ENCODE measurements around the gene NMRAL1. TPM values are rescaled to one million over a fixed set of nuclear protein-coding genes. Genes with fewer than 3 reads are reported as not detected.

NMRAL1 gene
- total and polyA plus RNA-seq, 2 experiments from 2014 or later = 32.4 to 64.5 TPM

DNA sequence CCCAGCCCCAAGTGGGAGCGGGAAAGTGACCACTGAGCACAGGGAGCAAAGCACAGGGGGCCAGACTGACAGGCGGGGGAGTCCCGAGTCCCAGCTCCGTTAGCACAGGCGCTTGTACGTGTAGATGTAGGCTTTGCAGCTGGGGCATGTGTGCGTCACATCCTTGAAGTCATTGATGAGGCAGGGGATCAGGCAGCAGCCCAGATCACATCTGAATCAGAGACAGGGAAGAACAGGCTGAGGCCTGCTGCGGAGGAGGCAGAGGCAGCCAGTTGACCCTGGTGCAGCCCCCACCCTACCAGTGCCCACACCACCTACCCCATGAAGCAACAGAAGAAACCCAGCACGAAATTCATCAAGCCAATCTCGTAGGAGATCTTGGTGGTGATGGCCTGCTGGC, 38.0 kb upstream of the NMRAL1 start:
- DNase-seq (ENCODE audit: low read depth in 1 of 2, low spot score in 1 of 2) = no peak
- no peaks in the 10 kb centered on the region for H3K4me1 ChIP-seq (ENCODE audit: low read depth)
- H3K27ac ChIP-seq = no peak overlapping the region
- H3K36me3 ChIP-seq = peaks cover 18% of the 10 kb centered on the region
- no peak overlapping the region for H3K4me3 ChIP-seq
- TF ChIP-seq, protein P1, sequence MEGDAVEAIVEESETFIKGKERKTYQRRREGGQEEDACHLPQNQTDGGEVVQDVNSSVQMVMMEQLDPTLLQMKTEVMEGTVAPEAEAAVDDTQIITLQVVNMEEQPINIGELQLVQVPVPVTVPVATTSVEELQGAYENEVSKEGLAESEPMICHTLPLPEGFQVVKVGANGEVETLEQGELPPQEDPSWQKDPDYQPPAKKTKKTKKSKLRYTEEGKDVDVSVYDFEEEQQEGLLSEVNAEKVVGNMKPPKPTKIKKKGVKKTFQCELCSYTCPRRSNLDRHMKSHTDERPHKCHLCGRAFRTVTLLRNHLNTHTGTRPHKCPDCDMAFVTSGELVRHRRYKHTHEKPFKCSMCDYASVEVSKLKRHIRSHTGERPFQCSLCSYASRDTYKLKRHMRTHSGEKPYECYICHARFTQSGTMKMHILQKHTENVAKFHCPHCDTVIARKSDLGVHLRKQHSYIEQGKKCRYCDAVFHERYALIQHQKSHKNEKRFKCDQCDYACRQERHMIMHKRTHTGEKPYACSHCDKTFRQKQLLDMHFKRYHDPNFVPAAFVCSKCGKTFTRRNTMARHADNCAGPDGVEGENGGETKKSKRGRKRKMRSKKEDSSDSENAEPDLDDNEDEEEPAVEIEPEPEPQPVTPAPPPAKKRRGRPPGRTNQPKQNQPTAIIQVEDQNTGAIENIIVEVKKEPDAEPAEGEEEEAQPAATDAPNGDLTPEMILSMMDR (IDR thresholded peaks at IDR 0.05; ENCODE audit: low read depth, low read length) = no peak
- H3K9me3 ChIP-seq (ENCODE audit: low read depth) = no peaks in the 10 kb centered on the region
- no peaks in the 10 kb centered on the region for H3K27me3 ChIP-seq

DNA sequence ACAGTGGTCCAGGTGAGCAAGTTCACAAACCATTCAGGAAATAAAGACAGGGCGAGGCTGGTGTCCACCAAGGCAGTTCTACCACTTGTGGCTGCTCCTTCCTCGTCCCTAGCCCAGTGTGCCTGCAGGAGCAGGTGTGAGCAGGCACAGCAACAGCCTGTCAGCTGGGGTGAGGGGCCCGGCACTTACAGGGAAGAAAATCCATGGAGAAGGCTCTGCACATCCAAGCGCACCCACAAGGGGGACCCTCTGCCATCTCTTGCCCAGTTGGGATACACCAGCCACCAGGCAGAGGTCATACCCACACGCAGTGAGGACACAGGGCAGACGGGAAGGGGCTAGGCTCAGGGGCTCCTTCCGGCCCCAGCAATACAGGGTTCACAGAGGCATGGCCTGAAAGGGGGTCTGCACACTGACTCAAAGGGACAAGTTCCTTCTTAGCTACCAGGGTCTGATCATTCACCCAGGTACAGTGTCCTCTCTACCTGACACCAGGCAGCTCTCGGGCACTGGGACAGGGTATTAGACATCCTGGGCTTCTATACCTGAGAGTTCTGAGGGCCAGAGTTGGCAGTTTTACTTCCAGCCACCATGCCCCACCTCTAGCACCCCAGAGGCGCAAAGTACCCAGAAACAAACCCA, 37.1 kb upstream of the NMRAL1 start:
- Histone ChIP-seq H3K4me1 (ENCODE audit: low read depth) (no peaks in the 10 kb centered on the region), H3K4me3 (no peak overlapping the region), H3K27ac (peak overlapping the region; percentile 58), H3K9me3 (ENCODE audit: low read depth) (no peaks in the 10 kb centered on the region), H3K27me3 (no peaks in the 10 kb centered on the region), H3K36me3 (peaks cover 20% of the 10 kb centered on the region)
- peak; percentile 47 to 89 for DNase-seq (ENCODE audit: low read depth in 1 of 2, low spot score in 1 of 2)
- TF ChIP-seq, protein P1 (IDR thresholded peaks at IDR 0.05; ENCODE audit: low read depth, low read length) = peak; percentile 59

DNA sequence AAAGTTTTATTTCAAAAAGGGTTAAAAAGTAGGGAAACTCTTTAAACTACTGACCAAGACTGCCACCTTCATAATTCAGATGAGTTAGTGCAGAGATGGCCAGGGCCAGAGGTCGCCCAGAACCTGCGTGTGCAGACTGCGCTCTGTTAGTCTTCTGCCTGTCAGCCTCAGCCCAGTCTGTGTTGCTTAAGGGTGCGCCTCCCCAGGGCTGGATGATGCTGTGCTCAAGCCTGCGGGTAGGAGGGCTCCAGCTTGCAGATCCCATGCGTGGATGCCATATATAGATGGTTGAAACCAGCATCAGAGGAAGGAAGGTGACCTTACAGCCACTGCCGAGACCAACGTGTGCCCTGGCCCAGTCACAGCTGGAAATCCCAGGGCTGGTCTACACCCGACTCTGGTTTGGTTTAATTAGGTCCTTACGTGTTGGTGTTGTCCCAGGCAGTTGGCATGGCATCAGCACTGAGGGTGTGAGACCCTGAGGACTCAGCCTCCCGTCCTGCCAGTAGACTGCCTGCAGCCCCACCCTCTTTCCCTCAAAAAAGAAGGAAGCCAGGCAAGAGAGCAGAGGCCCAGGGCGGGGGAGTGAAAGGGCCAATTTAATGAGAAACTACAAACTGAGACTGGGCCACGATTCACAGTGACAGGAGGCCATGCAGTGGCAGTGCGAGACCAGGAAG, 36.5 kb upstream of the NMRAL1 start:
- H3K36me3 ChIP-seq = peaks cover 20% of the 10 kb centered on the region
- no peaks in the 10 kb centered on the region for H3K9me3 ChIP-seq (ENCODE audit: low read depth)
- H3K4me3 ChIP-seq = no peak overlapping the region
- no peaks in the 10 kb centered on the region for H3K27me3 ChIP-seq
- DNase-seq (ENCODE audit: low read depth in 1 of 2, low spot score in 1 of 2) = no peak
- H3K27ac ChIP-seq = peak overlapping the region; percentile 58
- no peaks in the 10 kb centered on the region for H3K4me1 ChIP-seq (ENCODE audit: low read depth)
- TF ChIP-seq, protein P1 (IDR thresholded peaks at IDR 0.05; ENCODE audit: low read depth, low read length) = no peak

DNA sequence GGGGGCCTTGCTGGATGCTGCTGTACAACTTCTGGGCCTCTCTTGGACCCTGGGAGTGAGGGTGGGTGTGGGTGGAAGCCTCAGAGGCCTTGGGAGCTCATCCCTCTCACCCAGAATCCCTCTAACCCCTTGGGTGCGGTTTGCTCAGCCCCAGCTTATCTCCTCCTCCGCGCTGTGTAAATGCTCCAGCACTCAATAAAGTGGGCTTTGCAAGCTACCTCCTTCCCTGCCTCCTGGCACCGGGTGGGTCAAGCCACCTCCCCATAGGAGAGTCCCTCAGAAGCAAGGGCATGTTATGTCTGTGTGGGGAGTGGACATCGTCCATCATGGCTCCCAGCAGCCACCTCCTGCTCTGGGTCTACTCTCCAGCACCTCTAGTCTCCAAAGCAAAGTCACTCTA, 35.7 kb upstream of the NMRAL1 start:
- no peak for DNase-seq (ENCODE audit: low read depth in 1 of 2, low spot score in 1 of 2)
- no peak overlapping the region for H3K4me3 ChIP-seq
- no peaks in the 10 kb centered on the region for H3K4me1 ChIP-seq (ENCODE audit: low read depth)
- peaks cover 20% of the 10 kb centered on the region for H3K36me3 ChIP-seq
- TF ChIP-seq, protein P1 (IDR thresholded peaks at IDR 0.05; ENCODE audit: low read depth, low read length) = no peak
- no peak overlapping the region for H3K27ac ChIP-seq
- no peaks in the 10 kb centered on the region for H3K27me3 ChIP-seq
- no peaks in the 10 kb centered on the region for H3K9me3 ChIP-seq (ENCODE audit: low read depth)

DNA sequence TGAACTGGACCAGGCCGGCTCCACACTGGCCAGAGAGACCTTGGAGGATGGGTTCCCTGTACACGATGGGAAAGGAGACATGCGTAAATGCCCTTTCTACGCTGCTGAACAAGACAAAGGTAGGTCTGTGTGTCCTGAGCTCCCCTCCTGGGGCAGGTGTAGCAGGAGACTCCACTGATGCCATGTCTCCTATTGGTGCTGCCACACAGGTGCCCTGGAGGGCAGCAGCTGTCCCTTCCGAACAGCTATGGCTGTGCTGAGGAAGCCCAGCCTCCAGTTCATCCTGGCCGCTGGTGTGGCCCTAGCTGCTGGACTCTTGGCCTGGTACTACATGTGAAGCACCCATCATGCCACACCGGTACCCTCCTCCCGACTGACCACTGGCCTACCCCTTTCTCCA, 35.0 kb upstream of the NMRAL1 start:
- Histone ChIP-seq H3K27me3 (no peaks in the 10 kb centered on the region), H3K4me1 (ENCODE audit: low read depth) (no peaks in the 10 kb centered on the region), H3K4me3 (no peak overlapping the region), H3K27ac (no peak overlapping the region), H3K9me3 (ENCODE audit: low read depth) (no peaks in the 10 kb centered on the region), H3K36me3 (peaks cover 20% of the 10 kb centered on the region)
- TF ChIP-seq, protein P1 (IDR thresholded peaks at IDR 0.05; ENCODE audit: low read depth, low read length) = no peak
- no peak for DNase-seq (ENCODE audit: low read depth in 1 of 2, low spot score in 1 of 2)

All from cardiac muscle cell (in vitro differentiated cells and primary cell).